Measurements from ENCODE around the gene CSGALNACT2. TPM values are rescaled to one million over a fixed set of nuclear protein-coding genes. Genes with fewer than 3 reads are reported as not detected.

CSGALNACT2 gene
- polyA plus RNA-seq, 3 donors: 4.4 to 19.3 (median 12.2) TPM

GRCh38 chr10:43204943-43205671, 66.9 kb downstream of the CSGALNACT2 start:
- H3K27ac ChIP-seq (ENCODE audit: low read depth, low read length): no peak overlapping the region
- 57 to 60% (median 58%) methylated on average over 11 of the region's 11 CpGs for WGBS, 3 donors

GRCh38 chr10:43205681-43206390, 67.6 kb downstream of the CSGALNACT2 start:
- 88 to 93% (median 89%) methylated on average over 19 to 20 of the region's 20 CpGs for WGBS, 3 donors
- H3K27ac ChIP-seq (ENCODE audit: low read depth, low read length): no peak overlapping the region

GRCh38 chr10:43206391-43207235, 68.4 kb downstream of the CSGALNACT2 start:
- H3K27ac ChIP-seq (ENCODE audit: low read depth, low read length): no peak overlapping the region
- WGBS, 3 donors: 85 to 90% (median 90%) methylated on average over 13 of the region's 13 CpGs

- 73 to 77% (median 76%) methylated on average over 17 of the region's 17 CpGs for WGBS, 3 donors
- no peak overlapping the region for H3K27ac ChIP-seq (ENCODE audit: low read depth, low read length)
Measured at GRCh38 chr10:43208147-43209073, 70.2 kb downstream of the CSGALNACT2 start.

GRCh38 chr10:43209074-43209455, 70.8 kb downstream of the CSGALNACT2 start:
- no peak overlapping the region for H3K27ac ChIP-seq (ENCODE audit: low read depth, low read length)
- WGBS, 3 donors: 87 to 93% (median 90%) methylated on average over 7 of the region's 7 CpGs

- H3K27ac ChIP-seq (ENCODE audit: low read depth, low read length): no peak overlapping the region
- 82 to 95% (median 87%) methylated on average over 5 of the region's 5 CpGs for WGBS, 3 donors
Measured at GRCh38 chr10:43209651-43210141, 71.5 kb downstream of the CSGALNACT2 start.

- WGBS, 3 donors: 57 to 65% (median 60%) methylated on average over 6 of the region's 6 CpGs
- no peak overlapping the region for H3K27ac ChIP-seq (ENCODE audit: low read depth, low read length)
Measured at GRCh38 chr10:43210556-43210955, 72.3 kb downstream of the CSGALNACT2 start.

GRCh38 chr10:43211030-43211429, 72.8 kb downstream of the CSGALNACT2 start:
- 55 to 76% (median 59%) methylated on average over 6 of the region's 6 CpGs for WGBS, 3 donors
- no peak overlapping the region for H3K27ac ChIP-seq (ENCODE audit: low read depth, low read length)

- no peak overlapping the region for H3K27ac ChIP-seq (ENCODE audit: low read depth, low read length)
- WGBS, 3 donors: 79 to 86% (median 81%) methylated on average over 8 of the region's 8 CpGs
Measured at GRCh38 chr10:43211431-43212042, 73.3 kb downstream of the CSGALNACT2 start.

GRCh38 chr10:43212043-43212721, 73.9 kb downstream of the CSGALNACT2 start:
- H3K27ac ChIP-seq (ENCODE audit: low read depth, low read length): no peak overlapping the region
- 72 to 82% (median 76%) methylated on average over 13 of the region's 13 CpGs for WGBS, 3 donors

- WGBS, 3 donors: 76 to 82% (median 77%) methylated on average over 15 of the region's 15 CpGs
- H3K27ac ChIP-seq (ENCODE audit: low read depth, low read length): no peak overlapping the region
Measured at GRCh38 chr10:43214071-43214955, 76.1 kb downstream of the CSGALNACT2 start.

- 58 to 72% (median 59%) methylated on average over 11 to 12 of the region's 12 CpGs for WGBS, 3 donors
- no peak overlapping the region for H3K27ac ChIP-seq (ENCODE audit: low read depth, low read length)
Measured at GRCh38 chr10:43214956-43215561, 76.8 kb downstream of the CSGALNACT2 start.

GRCh38 chr10:43215758-43216455, 77.7 kb downstream of the CSGALNACT2 start:
- 79 to 84% (median 83%) methylated on average over 19 of the region's 19 CpGs for WGBS, 3 donors
- H3K27ac ChIP-seq (ENCODE audit: low read depth, low read length): no peak overlapping the region

- 81 to 91% (median 85%) methylated on average over 15 of the region's 15 CpGs for WGBS, 3 donors
- H3K27ac ChIP-seq (ENCODE audit: low read depth, low read length): no peak overlapping the region
Measured at GRCh38 chr10:43216931-43217562, 78.8 kb downstream of the CSGALNACT2 start.

Data from adipose tissue (tissue), 3 donors.